K562 (cell line): Measurements from ENCODE around the gene OR52E5. TPM values are rescaled to one million over a fixed set of nuclear protein-coding genes. Genes with fewer than 3 reads are reported as not detected.

ENCODE experiments used
- ATAC-seq: fragments of 200-7000 bp; cut with Tn5 transposase; 3 replicates; pipeline ENCODE4 v1.9.1; 2020; ENCODE audit warnings: moderate library complexity
- BruUV-seq: library from RNA; stranded (reverse); fragments of 400-500 nt; replicated peaks from 2 replicates; lab custom pipeline; 2021; lab: Mats Ljungman, UMichigan
- CTCF ChIA-PET: fragments of 300-600 bp; formaldehyde crosslinking; extraction: SDS; loops from one replicate; lab custom pipeline; 2021; ENCODE audit warnings: low intra/inter-chr PET ratio; lab: Yijun Ruan, JAX
- POLR2A ChIA-PET: fragments of 300-600, 350-650 bp; sonication (Branson Sonifier 250); formaldehyde crosslinking; extraction: SDS; loops from one replicate; lab custom pipeline; 2021; ENCODE audit warnings: antibody characterized with exemption, inconsistent platforms; lab: Yijun Ruan, JAX
- DNase-seq, 4 experiments: peaks; one replicate each; pipeline versions ENCODE4 v3.0.0 to v3.0.0-alpha.2; 2011 to 2018; ENCODE audit warnings: low spot score in 3 of 4, mixed read lengths in 3 of 4; ENCODE audit errors: extremely low read depth in 1 of 4
- FAIRE-seq: peaks from 2 replicates; lab custom pipeline; 2011; peaks lifted over from hg19 to GRCh38; lab: Jason Lieb, UNC
- H2AFZ ChIP-seq: 2 replicates; pipeline ENCODE4 v1.6.0; 2011; ENCODE audit warnings: low read depth, low read length, control low read depth, inconsistent platforms
- H3K27ac ChIP-seq: fragments of 200-600 bp; 3 replicates; pipeline ENCODE4 v1.8.0; 2011; ENCODE audit warnings: low read depth, mild to moderate bottlenecking, control low read depth, inconsistent platforms, low read length, moderate library complexity, mixed read lengths; ENCODE audit errors: extremely low read depth
- H3K27me3 ChIP-seq, 2 experiments: fragments of 300-600 bp in 1 of 2; 2 replicates in 1 of 2; 3 replicates in 1 of 2; pipeline versions ENCODE4 v1.6.0 to v1.8.0; 2011; ENCODE audit warnings: inconsistent platforms in 2 of 2, low read length in 2 of 2, mild to moderate bottlenecking in 1 of 2, mixed read lengths in 1 of 2, moderate library complexity in 1 of 2; ENCODE audit not compliant: control insufficient read depth in 2 of 2, insufficient read depth in 2 of 2
- H3K36me3 ChIP-seq: fragments of 300-600 bp; 3 replicates; pipeline ENCODE4 v1.8.0; 2011; ENCODE audit warnings: mild to moderate bottlenecking, low read length, inconsistent platforms; ENCODE audit not compliant: control insufficient read depth, insufficient read depth
- H3K4me1 ChIP-seq, 2 experiments: fragments of 200-600 bp in 1 of 2; replicated peaks in 1 of 2; 2 replicates in 1 of 2; 3 replicates in 1 of 2; pipeline versions ENCODE4 v1.5.1 to v1.8.0; 2011; ENCODE audit warnings: inconsistent platforms in 2 of 2, low read length in 2 of 2, mild to moderate bottlenecking in 1 of 2, mixed read lengths in 1 of 2, moderate library complexity in 1 of 2; ENCODE audit not compliant: control insufficient read depth in 2 of 2, insufficient read depth in 2 of 2
- H3K4me2 ChIP-seq: 2 replicates; pipeline ENCODE4 v1.6.1; 2011; ENCODE audit warnings: low read length, control low read depth, inconsistent platforms, mixed read lengths; ENCODE audit not compliant: insufficient read depth
- H3K4me3 ChIP-seq: fragments of 200-600 bp; sonication (generic), shearing (Covaris generic); 2 replicates; pipeline ENCODE4 v1.5.1; 2016; ENCODE audit warnings: control low read depth, inconsistent platforms
- H3K79me2 ChIP-seq: fragments of 200-600 bp; 3 replicates; pipeline ENCODE4 v1.8.0; 2011; ENCODE audit warnings: low read length, inconsistent platforms; ENCODE audit not compliant: control insufficient read depth, insufficient read depth
- H3K9ac ChIP-seq, 2 experiments: 2 replicates each; pipeline versions ENCODE4 v1.6.0 to v1.6.1; 2011; ENCODE audit warnings: low read depth in 2 of 2, low read length in 2 of 2, control low read depth in 1 of 2, inconsistent platforms in 1 of 2, mild to moderate bottlenecking in 1 of 2, mixed read lengths in 1 of 2; ENCODE audit not compliant: insufficient read depth in 1 of 2
- H3K9me1 ChIP-seq: one replicate; pipeline ENCODE4 v1.6.0; 2011; ENCODE audit warnings: inconsistent platforms, mild to moderate bottlenecking, low read length, moderate library complexity; ENCODE audit not compliant: control insufficient read depth, insufficient read depth
- H3K9me3 ChIP-seq: replicated peaks from 2 replicates; pipeline ENCODE4 v1.5.1; 2011; ENCODE audit warnings: low read depth, low read length, inconsistent platforms; ENCODE audit not compliant: control insufficient read depth, insufficient read depth
- H4K20me1 ChIP-seq: replicated peaks from 2 replicates; pipeline ENCODE4 v1.6.1; 2011; ENCODE audit warnings: low read length, inconsistent platforms, mixed read lengths; ENCODE audit not compliant: control insufficient read depth, insufficient read depth
- C11orf30 ChIP-seq: fragments of 450-650 bp; IDR thresholded peaks from 2 replicates; pipeline ENCODE4 v1.6.1; 2016; ENCODE audit warnings: low read depth, mild to moderate bottlenecking
- MAFF ChIP-seq: IDR thresholded peaks from 2 replicates; pipeline ENCODE4 v1.6.1; 2012; ENCODE audit warnings: low read length, improper control_type of control experiment
- MAFG ChIP-seq: fragments of 450-650 bp; conservative IDR thresholded peaks from 2 replicates; pipeline ENCODE4 v1.6.1; 2016; ENCODE audit warnings: missing genetic modification characterization, missing compliant biosample characterization
- MAFK ChIP-seq: IDR thresholded peaks from 2 replicates; pipeline ENCODE4 v1.6.1; 2011; ENCODE audit warnings: low read length, improper control_type of control experiment
- MYBL2 ChIP-seq, 2 experiments: fragments of 450-650 bp in 1 of 2; sonication (generic) in 1 of 2; formaldehyde crosslinking in 1 of 2; IDR thresholded peaks; 2 replicates each; pipeline versions ENCODE4 v1.6.1 to v1.8.1; 2017 to 2022; ENCODE audit warnings: borderline replicate concordance in 1 of 2, inconsistent platforms in 1 of 2, low read depth in 1 of 2, mild to moderate bottlenecking in 1 of 2, missing genetic modification reagents in 1 of 2, moderate library complexity in 1 of 2
- TAF7 ChIP-seq: fragments of 450-650 bp; IDR thresholded peaks from 2 replicates; pipeline ENCODE4 v1.6.1; 2016; ENCODE audit warnings: missing genetic modification characterization, missing compliant biosample characterization
- YY1 ChIP-seq, 3 experiments: IDR thresholded peaks; 2 replicates each; pipeline ENCODE4 v1.6.1; 2011; ENCODE audit warnings: low read length in 2 of 3, mild to moderate bottlenecking in 2 of 3, moderate library complexity in 2 of 3, borderline replicate concordance in 1 of 3, control low read depth in 1 of 3, low read depth in 1 of 3; ENCODE audit not compliant: insufficient read depth in 3 of 3, insufficient replicate concordance in 2 of 3, control insufficient read depth in 1 of 3, insufficient read length in 1 of 3; ENCODE audit errors: extremely low read depth in 1 of 3
- ZNF316 ChIP-seq: fragments of 450-650 bp; IDR thresholded peaks from 2 replicates; pipeline ENCODE4 v1.6.1; 2016
- WGBS: fragments of 100-300 bp; shearing (Covaris generic); methylation state at CpG from one replicate; pipeline ENCODE4 v1.1.6; 2016; ENCODE audit warnings: low coverage, mixed read lengths; ENCODE audit not compliant: insufficient coverage; ENCODE audit errors: missing lambda C conversion rate; 5-methylcytosine and 5-hydroxymethylcytosine counted together
- in situ Hi-C: fragments of 300-500 bp; cut with MboI; formaldehyde crosslinking; loops from 4 replicates; pipeline ENCODE4 v1.15.0; 2018; ENCODE audit warnings: inconsistent platforms, mixed read lengths
- intact Hi-C: fragments of 100-400 bp; cut with micrococcal nuclease; formaldehyde crosslinking; loops from 2 replicates; pipeline ENCODE4 v1.14.2; 2022
- polyA plus RNA-seq, 8 experiments: library from polyadenylated mRNA; depleted of rRNA in 4 of 8; stranded (reverse) in 5 of 8; unstranded in 3 of 8; fragments of >200 nt; fragmentation: Nextera tagmentation in 2 of 8; fragmentation: Illumina TruSeq in 1 of 8; extraction: Ambion mirVana in 2 of 8; extraction: Trizol in 1 of 8; gene quantifications; 2 replicates each; pipeline versions ENCODE4 v1.2.1 to v1.2.3, GENCODE V29; 2011 to 2014; ENCODE audit warnings: inconsistent platforms in 1 of 8, missing spikeins in 1 of 8
- total RNA-seq, 7 experiments: library from RNA; depleted of rRNA in 6 of 7; stranded (reverse); fragments of >200 nt in 6 of 7; fragmentation: Illumina TruSeq in 2 of 7; extraction: Trizol in 2 of 7; gene quantifications; 2 replicates each; pipeline versions ENCODE4 v1.2.1 to v1.2.3, GENCODE V29; 2011 to 2021; ENCODE audit warnings: low replicate concordance in 1 of 7
- TF ChIP-seq, protein P1 (sequence below): sonication (generic); formaldehyde crosslinking; IDR thresholded peaks from 2 replicates; pipeline ENCODE4 v1.9.0; 2022; ENCODE audit warnings: mild to moderate bottlenecking, missing genetic modification reagents
- TF ChIP-seq, protein P2 (sequence below), 2 experiments: IDR thresholded peaks; 2 replicates each; pipeline ENCODE4 v1.6.1; 2011; ENCODE audit warnings: borderline replicate concordance in 1 of 2, control low read depth in 1 of 2, low read depth in 1 of 2, low read length in 1 of 2, mild to moderate bottlenecking in 1 of 2, mixed read lengths in 1 of 2, moderate library complexity in 1 of 2; ENCODE audit not compliant: insufficient read depth in 1 of 2, insufficient read length in 1 of 2, poor library complexity in 1 of 2, severe bottlenecking in 1 of 2; ENCODE audit errors: extremely low read depth in 1 of 2
- TF ChIP-seq, protein P3 (sequence below): sonication (generic); formaldehyde crosslinking; IDR thresholded peaks from 2 replicates; pipeline ENCODE4 v1.8.1; 2023; ENCODE audit warnings: mild to moderate bottlenecking, missing genetic modification reagents
- TF ChIP-seq, protein P4 (sequence below): fragments of 450-650 bp; IDR thresholded peaks from 2 replicates; pipeline ENCODE4 v1.6.1; 2017; ENCODE audit warnings: antibody characterized with exemption, mild to moderate bottlenecking

The OR52E5 gene
- total and polyA plus RNA-seq, 9 of the 15 experiments (the other 6 are each of a cell fraction or from before 2014, with no cell fraction given), result not detected

DNA sequence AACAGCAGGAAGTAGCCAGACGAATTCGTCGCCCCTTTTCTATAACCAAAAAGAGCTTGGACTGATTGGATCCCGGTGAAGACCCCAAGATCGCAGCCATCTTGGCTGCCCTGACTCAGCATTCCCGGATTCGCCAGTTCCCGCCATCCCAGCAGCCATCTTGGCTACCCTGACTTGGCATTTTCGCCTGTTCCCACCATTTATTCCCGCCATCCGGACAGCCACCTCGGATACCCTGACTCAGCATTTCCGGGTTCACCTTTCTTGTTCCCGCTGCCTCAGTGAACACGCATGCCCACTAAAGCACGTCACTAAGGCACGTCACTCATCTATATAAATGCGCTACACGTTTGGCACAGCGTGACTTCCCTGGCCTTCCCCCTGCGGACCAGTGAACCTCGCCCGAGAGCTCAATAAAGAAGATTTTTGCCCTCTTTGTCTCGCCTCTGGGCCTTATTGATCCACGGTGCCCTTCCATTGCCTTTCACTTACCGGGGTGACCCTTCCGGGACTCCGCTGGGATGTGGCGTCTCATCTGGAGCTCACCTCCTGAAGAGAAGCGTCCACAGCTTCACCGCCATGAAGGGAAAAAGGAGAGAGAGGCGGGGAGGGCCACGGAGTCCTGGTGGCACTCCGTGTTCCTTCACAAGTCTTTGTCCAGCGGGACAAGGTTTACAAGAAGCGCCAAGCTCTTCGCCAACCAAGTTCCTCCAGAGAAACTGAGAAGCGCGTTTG, 45.0 kb downstream of the OR52E5 start:
- H3K36me3 ChIP-seq, result no peaks in the 10 kb centered on the region
- intact Hi-C loops, result no loop called here
- H4K20me1 ChIP-seq, result no peaks in the 10 kb centered on the region
- ChIA-PET CTCF (no interaction called here), POLR2A (no interaction called here)
- ATAC-seq (no peak), FAIRE-seq (no peak), DNase-seq (no peak)
- H3K9ac ChIP-seq, result no peak overlapping the region
- in situ Hi-C loops, result no loop called here
- H3K4me2 ChIP-seq, result no peak overlapping the region; the same call in 1 of the 2 replicates
- H3K4me1 ChIP-seq, result peaks cover 0 to 3% of the 10 kb centered on the region in 2 experiments; a peak in 1 of 5 replicates
- 28% methylated on average over 32 of the region's 39 CpGs for WGBS
- no TSS peak for BruUV-seq
- H3K27me3 ChIP-seq, result peaks cover 6 to 47% of the 10 kb centered on the region in 2 experiments
- H2AFZ ChIP-seq, result peak overlapping the region; percentile 24; the same call in 1 of the 2 replicates
- no peak overlapping the region for H3K27ac ChIP-seq
- H3K4me3 ChIP-seq, result no peak overlapping the region
- H3K79me2 ChIP-seq, result no peaks in the 10 kb centered on the region
- H3K9me1 ChIP-seq, result no peaks in the 10 kb centered on the region
- no peaks in the 10 kb centered on the region for H3K9me3 ChIP-seq
- TF ChIP-seq C11orf30, result peak; percentile 60; the same call in 1 of the 2 replicates
- TF ChIP-seq MYBL2 (IDR thresholded peaks at IDR 0.05; ENCODE audit: low read depth), result no peak
- TF ChIP-seq MYBL2 (CRISPR knock-in tag; IDR thresholded peaks at IDR 0.05; ENCODE audit: borderline replicate concordance), result no peak
- TF ChIP-seq, protein P1, sequence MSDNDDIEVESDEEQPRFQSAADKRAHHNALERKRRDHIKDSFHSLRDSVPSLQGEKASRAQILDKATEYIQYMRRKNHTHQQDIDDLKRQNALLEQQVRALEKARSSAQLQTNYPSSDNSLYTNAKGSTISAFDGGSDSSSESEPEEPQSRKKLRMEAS, result no peak
- TF ChIP-seq, protein P2, sequence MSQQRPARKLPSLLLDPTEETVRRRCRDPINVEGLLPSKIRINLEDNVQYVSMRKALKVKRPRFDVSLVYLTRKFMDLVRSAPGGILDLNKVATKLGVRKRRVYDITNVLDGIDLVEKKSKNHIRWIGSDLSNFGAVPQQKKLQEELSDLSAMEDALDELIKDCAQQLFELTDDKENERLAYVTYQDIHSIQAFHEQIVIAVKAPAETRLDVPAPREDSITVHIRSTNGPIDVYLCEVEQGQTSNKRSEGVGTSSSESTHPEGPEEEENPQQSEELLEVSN (IDR thresholded peaks at IDR 0.05; ENCODE audit: borderline replicate concordance in 1 of 2, extremely low read depth in 1 of 2, insufficient read depth in 1 of 2, insufficient read length in 1 of 2, low read depth in 1 of 2, low read length in 1 of 2, poor library complexity in 1 of 2, severe bottlenecking in 1 of 2), result peak in 1 of 2 experiments; percentile 13
- peak; percentile 48; the same call in 1 of the 2 replicates for TF ChIP-seq MAFG (tag)
- TF ChIP-seq MAFF, result peak; percentile 75
- TF ChIP-seq MAFK, result peak; percentile 72; the same call in 1 of the 2 replicates
- TF ChIP-seq, protein P3, sequence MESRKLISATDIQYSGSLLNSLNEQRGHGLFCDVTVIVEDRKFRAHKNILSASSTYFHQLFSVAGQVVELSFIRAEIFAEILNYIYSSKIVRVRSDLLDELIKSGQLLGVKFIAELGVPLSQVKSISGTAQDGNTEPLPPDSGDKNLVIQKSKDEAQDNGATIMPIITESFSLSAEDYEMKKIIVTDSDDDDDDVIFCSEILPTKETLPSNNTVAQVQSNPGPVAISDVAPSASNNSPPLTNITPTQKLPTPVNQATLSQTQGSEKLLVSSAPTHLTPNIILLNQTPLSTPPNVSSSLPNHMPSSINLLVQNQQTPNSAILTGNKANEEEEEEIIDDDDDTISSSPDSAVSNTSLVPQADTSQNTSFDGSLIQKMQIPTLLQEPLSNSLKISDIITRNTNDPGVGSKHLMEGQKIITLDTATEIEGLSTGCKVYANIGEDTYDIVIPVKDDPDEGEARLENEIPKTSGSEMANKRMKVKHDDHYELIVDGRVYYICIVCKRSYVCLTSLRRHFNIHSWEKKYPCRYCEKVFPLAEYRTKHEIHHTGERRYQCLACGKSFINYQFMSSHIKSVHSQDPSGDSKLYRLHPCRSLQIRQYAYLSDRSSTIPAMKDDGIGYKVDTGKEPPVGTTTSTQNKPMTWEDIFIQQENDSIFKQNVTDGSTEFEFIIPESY, result no peak
- TF ChIP-seq, protein P4, sequence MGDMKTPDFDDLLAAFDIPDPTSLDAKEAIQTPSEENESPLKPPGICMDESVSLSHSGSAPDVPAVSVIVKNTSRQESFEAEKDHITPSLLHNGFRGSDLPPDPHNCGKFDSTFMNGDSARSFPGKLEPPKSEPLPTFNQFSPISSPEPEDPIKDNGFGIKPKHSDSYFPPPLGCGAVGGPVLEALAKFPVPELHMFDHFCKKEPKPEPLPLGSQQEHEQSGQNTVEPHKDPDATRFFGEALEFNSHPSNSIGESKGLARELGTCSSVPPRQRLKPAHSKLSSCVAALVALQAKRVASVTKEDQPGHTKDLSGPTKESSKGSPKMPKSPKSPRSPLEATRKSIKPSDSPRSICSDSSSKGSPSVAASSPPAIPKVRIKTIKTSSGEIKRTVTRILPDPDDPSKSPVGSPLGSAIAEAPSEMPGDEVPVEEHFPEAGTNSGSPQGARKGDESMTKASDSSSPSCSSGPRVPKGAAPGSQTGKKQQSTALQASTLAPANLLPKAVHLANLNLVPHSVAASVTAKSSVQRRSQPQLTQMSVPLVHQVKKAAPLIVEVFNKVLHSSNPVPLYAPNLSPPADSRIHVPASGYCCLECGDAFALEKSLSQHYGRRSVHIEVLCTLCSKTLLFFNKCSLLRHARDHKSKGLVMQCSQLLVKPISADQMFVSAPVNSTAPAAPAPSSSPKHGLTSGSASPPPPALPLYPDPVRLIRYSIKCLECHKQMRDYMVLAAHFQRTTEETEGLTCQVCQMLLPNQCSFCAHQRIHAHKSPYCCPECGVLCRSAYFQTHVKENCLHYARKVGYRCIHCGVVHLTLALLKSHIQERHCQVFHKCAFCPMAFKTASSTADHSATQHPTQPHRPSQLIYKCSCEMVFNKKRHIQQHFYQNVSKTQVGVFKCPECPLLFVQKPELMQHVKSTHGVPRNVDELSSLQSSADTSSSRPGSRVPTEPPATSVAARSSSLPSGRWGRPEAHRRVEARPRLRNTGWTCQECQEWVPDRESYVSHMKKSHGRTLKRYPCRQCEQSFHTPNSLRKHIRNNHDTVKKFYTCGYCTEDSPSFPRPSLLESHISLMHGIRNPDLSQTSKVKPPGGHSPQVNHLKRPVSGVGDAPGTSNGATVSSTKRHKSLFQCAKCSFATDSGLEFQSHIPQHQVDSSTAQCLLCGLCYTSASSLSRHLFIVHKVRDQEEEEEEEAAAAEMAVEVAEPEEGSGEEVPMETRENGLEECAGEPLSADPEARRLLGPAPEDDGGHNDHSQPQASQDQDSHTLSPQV, result no peak
- TF ChIP-seq YY1 (IDR thresholded peaks at IDR 0.05; ENCODE audit: borderline replicate concordance in 1 of 3, control insufficient read depth in 1 of 3, extremely low read depth in 1 of 3, insufficient read depth in 3 of 3, insufficient read length in 1 of 3, insufficient replicate concordance in 2 of 3, low read depth in 1 of 3, low read length in 2 of 3), result peak in 1 of 3 experiments; percentile 77
- TF ChIP-seq TAF7, result no peak
- peak; percentile 77 for TF ChIP-seq ZNF316
